NCI-H526 treated with DMSO at 0.1 percent for 48 hours (cell line): Measurements from ENCODE around the gene RSU1.

Experiments used
- DNase-seq: peaks from one replicate; lab custom pipeline; 2025; lab: John Stamatoyannopoulos, UW

RSU1 gene

GRCh38 chr10:16822027-16822426 lies 4.8 kb upstream of the RSU1 start:
- DNase-seq: no peak

- no peak for DNase-seq
Measured at GRCh38 chr10:16820421-16820820, 3.2 kb upstream of the RSU1 start.

GRCh38 chr10:16820018-16820417 lies 2.8 kb upstream of the RSU1 start:
- DNase-seq: no peak

- DNase-seq: no peak
Measured at GRCh38 chr10:16819436-16819835, 2.2 kb upstream of the RSU1 start.

- DNase-seq: no peak
Measured at GRCh38 chr10:16819026-16819425, 1.8 kb upstream of the RSU1 start.

GRCh38 chr10:16816830-16817124 lies 447 bp downstream of the RSU1 start:
- no peak for DNase-seq

GRCh38 chr10:16816171-16816570 lies 1.1 kb downstream of the RSU1 start:
- no peak for DNase-seq

GRCh38 chr10:16814012-16814411 lies 3.2 kb downstream of the RSU1 start:
- DNase-seq: no peak

- no peak for DNase-seq
Measured at GRCh38 chr10:16812676-16813075, 4.5 kb downstream of the RSU1 start.

- no peak for DNase-seq
Measured at GRCh38 chr10:16811765-16812164, 5.5 kb downstream of the RSU1 start.

GRCh38 chr10:16811292-16811691 lies 5.9 kb downstream of the RSU1 start:
- DNase-seq: no peak

GRCh38 chr10:16809074-16809718 lies 8.0 kb downstream of the RSU1 start:
- DNase-seq: no peak

GRCh38 chr10:16804123-16804522 lies 13.1 kb downstream of the RSU1 start:
- no peak for DNase-seq

GRCh38 chr10:16803464-16803863 lies 13.8 kb downstream of the RSU1 start:
- no peak for DNase-seq

- DNase-seq: no peak
Measured at GRCh38 chr10:16799621-16800020, 17.6 kb downstream of the RSU1 start.

- no peak for DNase-seq
Measured at GRCh38 chr10:16798571-16798970, 18.7 kb downstream of the RSU1 start.

- DNase-seq: no peak
Measured at GRCh38 chr10:16795410-16796073, 21.7 kb downstream of the RSU1 start.

- no peak for DNase-seq
Measured at GRCh38 chr10:16794005-16794404, 23.2 kb downstream of the RSU1 start.

GRCh38 chr10:16792675-16793074 lies 24.5 kb downstream of the RSU1 start:
- no peak for DNase-seq

- DNase-seq: no peak
Measured at GRCh38 chr10:16789765-16790164, 27.5 kb downstream of the RSU1 start.

- no peak for DNase-seq
Measured at GRCh38 chr10:16789261-16789660, 28.0 kb downstream of the RSU1 start.

- DNase-seq: no peak
Measured at GRCh38 chr10:16788778-16789177, 28.4 kb downstream of the RSU1 start.

- DNase-seq: no peak
Measured at GRCh38 chr10:16788125-16788524, 29.1 kb downstream of the RSU1 start.

- DNase-seq: no peak
Measured at GRCh38 chr10:16787361-16787791, 29.8 kb downstream of the RSU1 start.
